Breast epithelium (tissue), 3 donors: ENCODE results near the gene GPC5.

Experiments used
- CTCF ChIP-seq, 3 donors: fragments of 450-650 bp; IDR thresholded peaks; one replicate each; pipeline ENCODE4 v1.5.1; 2016 to 2017; ENCODE audit warnings: antibody characterized with exemption in 3 of 3, mild to moderate bottlenecking in 3 of 3, moderate library complexity in 3 of 3
- POLR2A ChIP-seq: fragments of 450-650 bp; IDR thresholded peaks from one replicate; pipeline ENCODE4 v1.6.1; 2016; ENCODE audit warnings: antibody characterized with exemption, mild to moderate bottlenecking, moderate library complexity
- POLR2AphosphoS5 ChIP-seq, 3 donors: sonication (generic); formaldehyde crosslinking; IDR thresholded peaks; one replicate each; pipeline ENCODE4 v1.6.1; 2017; ENCODE audit warnings: antibody characterized with exemption in 3 of 3

- TF ChIP-seq CTCF (IDR thresholded peaks at IDR 0.05): no peak
- no peak for TF ChIP-seq POLR2AphosphoS5 (IDR thresholded peaks at IDR 0.05)
- no peak for TF ChIP-seq POLR2A
Observed at GRCh38 chr13:91359631-91360030, 38.8 kb upstream of the GPC5 start.
